Loucy (cell line): ENCODE measurements around the gene DGKB.

Experiments used
- CTCF ChIP-seq: fragments of 200-600 bp; sonication (generic); conservative IDR thresholded peaks from 2 replicates; pipeline ENCODE4 v1.5.1; 2014; ENCODE audit warnings: mild to moderate bottlenecking, antibody characterized with exemption, low read length
- EZH2phosphoT487 ChIP-seq: fragments of 200-600 bp; IDR thresholded peaks from 2 replicates; pipeline ENCODE4 v1.6.1; 2018; ENCODE audit warnings: antibody characterized with exemption, mild to moderate bottlenecking, moderate library complexity, borderline replicate concordance

GRCh38 chr7:14818871-14819270 lies 83.7 kb downstream of the DGKB start:
- TF ChIP-seq CTCF (no peak), EZH2phosphoT487 (no peak)
